NCI-H2227 (cell line): ENCODE data around the gene KPNB1.

Experiments
- DNase-seq: peaks from one replicate; lab custom pipeline; 2025; ENCODE audit not compliant: unreplicated experiment; lab: John Stamatoyannopoulos, UW

Gene KPNB1

GRCh38 chr17:47728214-47728877, 78.6 kb downstream of the KPNB1 start:
- no peak for DNase-seq

GRCh38 chr17:47729476-47729875, 79.8 kb downstream of the KPNB1 start:
- no peak for DNase-seq

GRCh38 chr17:47730681-47731080, 81.0 kb downstream of the KPNB1 start:
- DNase-seq: no peak

- no peak for DNase-seq
These were observed 81.7 kb downstream of the KPNB1 start for GRCh38 chr17:47731396-47731795.

GRCh38 chr17:47732399-47733046, 82.8 kb downstream of the KPNB1 start:
- no peak for DNase-seq

- DNase-seq: peak; percentile 80
These were observed 83.4 kb downstream of the KPNB1 start, which contains the start of gene TBX21 for GRCh38 chr17:47733047-47733673. TSS of gene TBX21 (plus strand) at chr17:47733236. CDS start at chr17:47733455, 219 bp downstream.

- DNase-seq: peak; percentile 15
These were observed 84.1 kb downstream of the KPNB1 start for GRCh38 chr17:47733674-47734410.

GRCh38 chr17:47735139-47735464, 85.4 kb downstream of the KPNB1 start:
- no peak for DNase-seq
